Body of pancreas (tissue), 4 donors: Measurements from ENCODE around the gene LONRF2. TPM values are rescaled to one million over a fixed set of nuclear protein-coding genes. Genes with fewer than 3 reads are reported as not detected.

Source experiments
- ATAC-seq: fragments of 150-250 bp; one replicate; pipeline ENCODE4 v1.9.1; 2016
- DNase-seq, 4 donors: peaks; one replicate each; pipeline ENCODE4 v3.0.0-alpha.2; 2019
- H3K27ac ChIP-seq, 4 donors: fragments of 200-600 bp; sonication (generic); 1 replicate in 3 of 4; 2 replicates in 1 of 4; pipeline versions ENCODE4 v1.5.1 to v1.6.1; 2016 to 2019; ENCODE audit warnings: mild to moderate bottlenecking in 1 of 4, mixed read lengths in 1 of 4, moderate library complexity in 1 of 4
- H3K27me3 ChIP-seq, 2 donors: fragments of 200-600 bp; sonication (generic); one replicate each; pipeline ENCODE4 v1.6.0; 2016; ENCODE audit warnings: mild to moderate bottlenecking in 1 of 2
- H3K36me3 ChIP-seq, 2 donors: fragments of 200-600 bp; sonication (generic); replicated peaks in 1 of 2; 2 replicates each; pipeline ENCODE4 v1.5.1; 2016; ENCODE audit warnings: low read depth in 2 of 2; ENCODE audit not compliant: insufficient read depth in 1 of 2
- H3K4me1 ChIP-seq: fragments of 200-600 bp; sonication (generic); one replicate; pipeline ENCODE4 v1.6.0; 2016
- H3K4me3 ChIP-seq, 2 donors: fragments of 200-600 bp; sonication (generic); 1 replicate in 1 of 2; 2 replicates in 1 of 2; pipeline ENCODE4 v1.5.1; 2016 to 2019
- H3K9me3 ChIP-seq, 3 donors: fragments of 200-600 bp; sonication (generic); 1 replicate in 2 of 3; 2 replicates in 1 of 3; pipeline ENCODE4 v1.5.1; 2016
- POLR2A ChIP-seq, 3 donors: fragments of 450-650 bp; IDR thresholded peaks; one replicate each; pipeline ENCODE4 v1.6.1; 2016; ENCODE audit warnings: antibody characterized with exemption in 3 of 3, mild to moderate bottlenecking in 2 of 3
- WGBS, 2 donors: methylation state at CpG; one replicate each; pipeline ENCODE4 v1.1.5; 2017; 5-methylcytosine and 5-hydroxymethylcytosine counted together
- intact Hi-C: fragments of 100-400 bp; cut with DNase I; formaldehyde crosslinking; loops from one replicate; pipeline ENCODE4 v1.15.1; 2023
- total RNA-seq, 2 donors: library from RNA; depleted of rRNA; stranded (reverse); fragments of >200 nt; gene quantifications; one replicate each; pipeline ENCODE4 v1.1.0, GENCODE V29; 2016
- TF ChIP-seq, protein P1 (sequence below), 7 experiments: fragments of 450-650 bp in 4 of 7; fragments of 200-600 bp in 3 of 7; sonication (generic) in 3 of 7; IDR thresholded peaks; one replicate each; pipeline ENCODE4 v1.5.1; 2016 to 2019; ENCODE audit warnings: antibody characterized with exemption in 7 of 7

Gene LONRF2
- total RNA-seq, 2 donors from 2014 or later = 12.5 to 14.2 TPM

DNA sequence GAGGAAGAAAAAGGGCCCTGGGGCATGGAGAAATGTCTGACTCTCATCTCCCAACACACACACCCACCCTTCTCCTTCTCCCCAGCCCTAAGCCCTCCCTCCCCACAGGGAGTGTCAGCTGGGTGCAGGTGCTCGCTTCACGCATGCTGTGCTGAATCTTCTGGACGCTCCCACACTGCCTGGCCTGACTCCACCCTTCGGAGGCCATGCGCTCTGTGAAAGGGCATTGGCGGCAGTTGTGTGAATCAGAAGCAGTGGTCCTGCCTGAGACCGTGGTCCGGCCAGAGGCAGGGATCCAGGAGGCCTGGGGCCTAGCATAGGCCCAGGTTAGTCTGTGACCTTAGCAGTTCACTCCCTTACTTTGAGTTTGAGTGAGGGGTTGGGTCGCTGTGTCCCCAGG is 57.1 kb downstream of the LONRF2 start:
- no peak for DNase-seq
- no peak for ATAC-seq
- no peaks in the 10 kb centered on the region for H3K36me3 ChIP-seq
- no peak overlapping the region for H3K27ac ChIP-seq
- H3K9me3 ChIP-seq = no peaks in the 10 kb centered on the region
- no peak for TF ChIP-seq POLR2A (IDR thresholded peaks at IDR 0.05)
- TF ChIP-seq, protein P1, sequence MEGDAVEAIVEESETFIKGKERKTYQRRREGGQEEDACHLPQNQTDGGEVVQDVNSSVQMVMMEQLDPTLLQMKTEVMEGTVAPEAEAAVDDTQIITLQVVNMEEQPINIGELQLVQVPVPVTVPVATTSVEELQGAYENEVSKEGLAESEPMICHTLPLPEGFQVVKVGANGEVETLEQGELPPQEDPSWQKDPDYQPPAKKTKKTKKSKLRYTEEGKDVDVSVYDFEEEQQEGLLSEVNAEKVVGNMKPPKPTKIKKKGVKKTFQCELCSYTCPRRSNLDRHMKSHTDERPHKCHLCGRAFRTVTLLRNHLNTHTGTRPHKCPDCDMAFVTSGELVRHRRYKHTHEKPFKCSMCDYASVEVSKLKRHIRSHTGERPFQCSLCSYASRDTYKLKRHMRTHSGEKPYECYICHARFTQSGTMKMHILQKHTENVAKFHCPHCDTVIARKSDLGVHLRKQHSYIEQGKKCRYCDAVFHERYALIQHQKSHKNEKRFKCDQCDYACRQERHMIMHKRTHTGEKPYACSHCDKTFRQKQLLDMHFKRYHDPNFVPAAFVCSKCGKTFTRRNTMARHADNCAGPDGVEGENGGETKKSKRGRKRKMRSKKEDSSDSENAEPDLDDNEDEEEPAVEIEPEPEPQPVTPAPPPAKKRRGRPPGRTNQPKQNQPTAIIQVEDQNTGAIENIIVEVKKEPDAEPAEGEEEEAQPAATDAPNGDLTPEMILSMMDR (IDR thresholded peaks at IDR 0.05) = no peak
- no peak overlapping the region for H3K4me3 ChIP-seq
- no peaks in the 10 kb centered on the region for H3K27me3 ChIP-seq
- intact Hi-C loops = no loop called here
- WGBS, 2 donors = 68 to 74% methylated on average over 6 to 9 of the region's 9 CpGs
- H3K4me1 ChIP-seq = peaks cover 4% of the 10 kb centered on the region

DNA sequence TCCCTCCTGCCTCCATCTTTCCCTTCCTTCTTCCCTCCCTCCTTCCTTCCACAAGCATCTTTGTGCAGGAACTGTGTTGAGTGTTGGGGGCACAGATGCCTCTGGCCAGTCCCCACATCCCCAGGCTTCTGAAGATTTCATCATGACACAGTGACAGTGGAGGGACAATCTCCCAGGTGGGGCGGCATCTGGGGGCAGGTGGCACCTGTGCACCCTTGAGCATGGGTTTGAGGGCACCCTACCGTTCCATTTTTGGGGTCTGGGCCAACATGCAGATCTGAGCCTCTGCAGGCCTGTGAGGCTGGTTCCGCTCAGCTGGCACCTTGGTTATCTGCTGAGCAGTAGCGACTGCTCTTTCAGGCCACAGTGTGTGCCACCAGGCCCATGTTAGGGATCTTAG is 57.6 kb downstream of the LONRF2 start:
- WGBS, 2 donors = 63 to 82% methylated on average over 3 to 4 of the region's 4 CpGs
- H3K36me3 ChIP-seq = no peaks in the 10 kb centered on the region
- DNase-seq (no peak), ATAC-seq (no peak)
- intact Hi-C loops = no loop called here
- no peaks in the 10 kb centered on the region for H3K4me1 ChIP-seq
- no peaks in the 10 kb centered on the region for H3K27me3 ChIP-seq
- TF ChIP-seq, protein P1 (IDR thresholded peaks at IDR 0.05) = no peak
- no peak for TF ChIP-seq POLR2A (IDR thresholded peaks at IDR 0.05)
- no peak overlapping the region for H3K4me3 ChIP-seq
- no peaks in the 10 kb centered on the region for H3K9me3 ChIP-seq
- no peak overlapping the region for H3K27ac ChIP-seq

DNA sequence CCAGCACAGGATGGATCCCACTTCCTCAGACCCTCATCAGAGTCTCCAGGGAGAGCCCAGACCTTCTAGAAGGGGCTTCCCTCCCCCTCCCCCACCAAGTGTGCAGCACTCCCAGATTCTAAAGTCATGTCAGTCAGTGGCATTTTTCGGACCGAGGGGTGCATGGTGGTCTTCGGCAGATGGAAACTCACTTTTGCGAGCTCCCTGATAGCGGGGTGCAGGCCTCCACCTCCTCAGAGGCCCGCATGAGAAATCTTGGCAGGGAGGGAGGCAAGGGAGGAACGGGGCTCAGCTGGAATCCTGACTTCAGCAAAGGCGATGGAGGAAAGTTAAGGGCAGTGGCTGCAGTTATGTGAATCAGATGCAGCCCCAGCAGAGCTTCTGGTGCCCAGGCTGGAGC is 58.2 kb downstream of the LONRF2 start:
- no peak for TF ChIP-seq POLR2A (IDR thresholded peaks at IDR 0.05)
- TF ChIP-seq, protein P1 (IDR thresholded peaks at IDR 0.05) = no peak
- 65 to 66% methylated on average over 8 of the region's 8 CpGs for WGBS, 2 donors
- intact Hi-C loops = no loop called here
- no peaks in the 10 kb centered on the region for H3K9me3 ChIP-seq
- H3K4me3 ChIP-seq = no peak overlapping the region
- H3K4me1 ChIP-seq = no peaks in the 10 kb centered on the region
- H3K36me3 ChIP-seq = no peaks in the 10 kb centered on the region
- no peak for ATAC-seq
- DNase-seq = no peak
- H3K27me3 ChIP-seq = no peaks in the 10 kb centered on the region
- no peak overlapping the region for H3K27ac ChIP-seq

DNA sequence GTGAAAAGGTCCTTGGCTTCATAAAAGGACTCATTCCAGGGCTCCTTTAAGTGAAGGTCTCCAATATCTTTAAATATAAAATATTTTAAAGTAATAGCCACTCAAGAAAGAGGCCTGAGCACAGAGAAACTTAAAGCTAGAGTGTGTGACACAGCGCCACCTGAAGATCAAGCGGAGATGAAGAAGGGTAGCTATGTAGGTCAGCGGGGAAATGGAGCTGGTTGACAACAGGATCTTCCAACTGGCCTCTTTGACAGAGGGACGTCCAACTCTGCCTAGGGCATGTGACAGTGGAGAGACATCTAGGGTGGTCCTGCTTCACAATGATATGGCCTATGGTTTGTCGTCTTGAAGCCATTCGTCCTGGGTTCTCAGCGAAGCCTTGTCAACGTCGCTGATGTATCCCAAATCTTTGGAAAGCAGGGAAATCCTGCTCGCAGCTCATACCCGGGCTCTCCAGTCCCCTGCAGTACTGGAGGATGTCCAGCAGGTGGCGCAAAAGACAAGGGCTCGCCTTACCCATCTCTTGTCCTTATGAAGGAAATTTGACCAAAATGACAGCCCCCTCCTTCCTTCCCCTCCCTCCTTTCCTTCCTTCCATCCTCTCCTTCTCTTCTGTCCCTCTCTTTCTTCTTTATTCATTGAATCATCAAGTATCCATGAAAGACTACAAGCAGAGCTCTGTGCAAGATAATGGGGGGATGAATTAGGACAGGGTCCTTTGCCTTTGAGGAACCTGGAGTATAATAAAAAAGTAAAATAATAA is 59.6 kb downstream of the LONRF2 start:
- no peaks in the 10 kb centered on the region for H3K4me1 ChIP-seq
- peak; percentile 75 for ATAC-seq

More for the DNA sequence above, 59.6 kb downstream of the LONRF2 start:
- peak; percentile 59 to 79 (median 69) for DNase-seq
- H3K27me3 ChIP-seq = no peaks in the 10 kb centered on the region
- no peak for TF ChIP-seq POLR2A (IDR thresholded peaks at IDR 0.05)
- TF ChIP-seq, protein P1 (IDR thresholded peaks at IDR 0.05) = peak; percentile 87 to 96 (median 92)
- no peaks in the 10 kb centered on the region for H3K9me3 ChIP-seq
- no peak overlapping the region for H3K27ac ChIP-seq
- no peaks in the 10 kb centered on the region for H3K36me3 ChIP-seq
- 6 to 39% methylated on average over 12 to 13 of the region's 13 CpGs for WGBS, 2 donors
- intact Hi-C loops = no loop called here
- no peak overlapping the region for H3K4me3 ChIP-seq
